Measurements from ENCODE around the gene BAHCC1. TPM values are rescaled to one million over a fixed set of nuclear protein-coding genes. Genes with fewer than 3 reads are reported as not detected.

BAHCC1 gene
- total and polyA plus RNA-seq, 9 of the 15 experiments (the other 6 are each of a cell fraction or from before 2014, with no cell fraction given), result 0.14 to 26.9 (median 5.0) TPM

- Histone ChIP-seq H3K4me3 (no peak overlapping the region), H3K9me3 (replicated peaks; ENCODE audit: control insufficient read depth, insufficient read depth, low read depth, low read length) (no peaks in the 10 kb centered on the region), H3K9me1 (ENCODE audit: control insufficient read depth, insufficient read depth, low read length) (no peaks in the 10 kb centered on the region), H4K20me1 (replicated peaks; ENCODE audit: control insufficient read depth, insufficient read depth, low read length) (no peaks in the 10 kb centered on the region), H3K27me3 (ENCODE audit: control insufficient read depth in 2 of 2, insufficient read depth in 2 of 2, low read length in 2 of 2) (no peaks in the 10 kb centered on the region), H3K9ac (ENCODE audit: insufficient read depth in 1 of 2, low read depth in 2 of 2, low read length in 2 of 2) (peak overlapping the region in 1 of 2 experiments; percentile 64; a peak in 2 of 4 replicates), H3K27ac (ENCODE audit: extremely low read depth, low read depth, low read length) (no peak overlapping the region), H2AFZ (ENCODE audit: low read depth, low read length) (no peak overlapping the region), H3K36me3 (ENCODE audit: control insufficient read depth, insufficient read depth, low read length) (no peaks in the 10 kb centered on the region; the same call in 2 of the 3 replicates), H3K4me1 (replicated peaks in 1 of 2; ENCODE audit: control insufficient read depth in 2 of 2, insufficient read depth in 2 of 2, low read length in 2 of 2) (peaks cover 9 to 76% of the 10 kb centered on the region in 2 experiments; a peak in 3 of 5 replicates), H3K79me2 (ENCODE audit: control insufficient read depth, insufficient read depth, low read length) (no peaks in the 10 kb centered on the region), H3K4me2 (ENCODE audit: insufficient read depth, low read length) (no peak overlapping the region)
- ChIA-PET CTCF (ENCODE audit: low intra/inter-chr PET ratio) (no interaction called here), POLR2A (interaction anchor here (1.2 kb wide), 1 partner anchor 63 kb away, joined by 3 read pairs; no protein-coding TSS in a partner anchor)
- 77% methylated on average over 8 of the region's 15 CpGs for WGBS (ENCODE audit: insufficient coverage, low coverage, missing lambda C conversion rate)
- intact Hi-C loops (cut with micrococcal nuclease), result no loop called here
- FAIRE-seq (no peak), DNase-seq (ENCODE audit: extremely low read depth in 1 of 4, low spot score in 3 of 4) (no peak), ATAC-seq (no peak)
- peak; percentile 80 for TF ChIP-seq ZBTB33 (CRISPR knock-in tag; IDR thresholded peaks at IDR 0.05)
- no peak for TF ChIP-seq NFIX (CRISPR knock-in tag; IDR thresholded peaks at IDR 0.05; ENCODE audit: low read depth)
- no peak for TF ChIP-seq ZMIZ1 (IDR thresholded peaks at IDR 0.05; ENCODE audit: low read depth in 2 of 2, low read length in 2 of 2)
- TF ChIP-seq ZNF24 (IDR thresholded peaks at IDR 0.05), result no peak
- in situ Hi-C loops (cut with MboI), result no loop called here
- no TSS peak for BruUV-seq (replicated peaks)
These were observed 60.8 kb downstream of the BAHCC1 start for GRCh38 chr17:81456091-81456490.
